BJ (cell line): ENCODE data around the gene TBC1D20. TPM values are rescaled to one million over a fixed set of nuclear protein-coding genes. Genes with fewer than 3 reads are reported as not detected.

ENCODE experiments used
- CTCF ChIA-PET: fragments of 350-600 bp; formaldehyde crosslinking; extraction: SDS; loops from one replicate; lab custom pipeline; 2021; ENCODE audit warnings: antibody characterized with exemption, inconsistent platforms; lab: Yijun Ruan, JAX
- POLR2A ChIA-PET: fragments of 300-600 bp; sonication (Branson Sonifier 250); formaldehyde crosslinking; extraction: SDS; loops from one replicate; lab custom pipeline; 2021; ENCODE audit warnings: antibody characterized with exemption; lab: Charles Lee
- DNase-seq: peaks from one replicate; pipeline ENCODE4 v3.0.0-alpha.2; 2011; ENCODE audit warnings: low read depth
- H3K27me3 ChIP-seq: 2 replicates; pipeline ENCODE4 v1.6.0; 2011; ENCODE audit warnings: low read length; ENCODE audit not compliant: control insufficient read depth, insufficient read depth
- H3K36me3 ChIP-seq: 2 replicates; pipeline ENCODE4 v1.5.1; 2011; ENCODE audit warnings: low read length; ENCODE audit not compliant: control insufficient read depth, insufficient read depth
- H3K4me3 ChIP-seq: 2 replicates; pipeline ENCODE4 v1.5.1; 2011; ENCODE audit warnings: low read depth, mild to moderate bottlenecking, control low read depth, low read length
- polyA plus RNA-seq: library from polyadenylated mRNA; depleted of rRNA; stranded (reverse); fragments of >200 nt; gene quantifications from 2 replicates; pipeline ENCODE4 v1.2.3, GENCODE V29; 2011
- TF ChIP-seq, protein P1 (sequence below): IDR thresholded peaks from 2 replicates; pipeline ENCODE4 v1.5.1; 2011; ENCODE audit warnings: low read depth, mild to moderate bottlenecking, control low read depth, inconsistent platforms, low read length, moderate library complexity; ENCODE audit not compliant: insufficient read depth

TBC1D20 gene
- polyA plus RNA-seq, 1 experiment = 63.7 TPM

GRCh38 chr20:434661-435419 lies 27.5 kb downstream of the TBC1D20 start:
- Histone ChIP-seq H3K36me3 (peaks cover 47% of the 10 kb centered on the region), H3K27me3 (no peaks in the 10 kb centered on the region), H3K4me3 (no peak overlapping the region)
- ChIA-PET POLR2A (no interaction called here), CTCF (interaction anchor here (1.0 to 1.2 kb wide), 2 partner anchors 81 to 104 kb away, joined by 3 to 5 read pairs; no protein-coding TSS in a partner anchor)
- no peak for DNase-seq
- TF ChIP-seq, protein P1, sequence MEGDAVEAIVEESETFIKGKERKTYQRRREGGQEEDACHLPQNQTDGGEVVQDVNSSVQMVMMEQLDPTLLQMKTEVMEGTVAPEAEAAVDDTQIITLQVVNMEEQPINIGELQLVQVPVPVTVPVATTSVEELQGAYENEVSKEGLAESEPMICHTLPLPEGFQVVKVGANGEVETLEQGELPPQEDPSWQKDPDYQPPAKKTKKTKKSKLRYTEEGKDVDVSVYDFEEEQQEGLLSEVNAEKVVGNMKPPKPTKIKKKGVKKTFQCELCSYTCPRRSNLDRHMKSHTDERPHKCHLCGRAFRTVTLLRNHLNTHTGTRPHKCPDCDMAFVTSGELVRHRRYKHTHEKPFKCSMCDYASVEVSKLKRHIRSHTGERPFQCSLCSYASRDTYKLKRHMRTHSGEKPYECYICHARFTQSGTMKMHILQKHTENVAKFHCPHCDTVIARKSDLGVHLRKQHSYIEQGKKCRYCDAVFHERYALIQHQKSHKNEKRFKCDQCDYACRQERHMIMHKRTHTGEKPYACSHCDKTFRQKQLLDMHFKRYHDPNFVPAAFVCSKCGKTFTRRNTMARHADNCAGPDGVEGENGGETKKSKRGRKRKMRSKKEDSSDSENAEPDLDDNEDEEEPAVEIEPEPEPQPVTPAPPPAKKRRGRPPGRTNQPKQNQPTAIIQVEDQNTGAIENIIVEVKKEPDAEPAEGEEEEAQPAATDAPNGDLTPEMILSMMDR = no peak

DNA sequence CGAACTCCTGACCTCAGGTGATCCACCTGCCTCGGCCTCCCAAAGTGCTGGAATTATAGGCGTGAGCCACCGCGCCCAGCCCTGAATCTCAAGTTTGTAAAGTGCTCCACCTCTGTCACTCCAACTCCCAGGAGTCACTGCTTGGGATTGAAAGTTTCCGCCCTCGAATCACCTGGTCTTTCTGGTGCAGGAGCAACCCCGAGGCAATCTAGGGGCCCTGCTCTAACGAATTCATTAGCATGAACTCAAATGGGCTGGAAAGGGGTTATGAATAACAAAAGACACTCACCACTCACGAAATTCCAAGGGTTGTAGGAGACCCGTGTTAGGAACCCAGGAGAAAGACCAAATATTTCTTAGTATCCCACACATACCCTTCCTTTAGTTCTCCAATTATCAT lies 28.1 kb downstream of the TBC1D20 start:
- no peak for DNase-seq
- TF ChIP-seq, protein P1 = no peak
- no peak overlapping the region for H3K4me3 ChIP-seq
- ChIA-PET POLR2A (no interaction called here), CTCF (interaction anchor here (4.5 kb wide), 1 partner anchor 80 kb away, joined by 32 read pairs; no protein-coding TSS in a partner anchor)
- H3K27me3 ChIP-seq = no peaks in the 10 kb centered on the region
- H3K36me3 ChIP-seq = peaks cover 50% of the 10 kb centered on the region

GRCh38 chr20:433300-433975 lies 28.9 kb downstream of the TBC1D20 start:
- H3K36me3 ChIP-seq = peaks cover 47% of the 10 kb centered on the region
- no peak for DNase-seq
- ChIA-PET POLR2A (no interaction called here), CTCF (interaction anchor here (0.6 to 4.5 kb wide), 3 partner anchors 12 to 79 kb away, joined by 3 to 32 read pairs (median 7); no protein-coding TSS in a partner anchor)
- no peak overlapping the region for H3K4me3 ChIP-seq
- TF ChIP-seq, protein P1 = no peak
- H3K27me3 ChIP-seq = no peaks in the 10 kb centered on the region

GRCh38 chr20:432677-433299 lies 29.5 kb downstream of the TBC1D20 start:
- CTCF ChIA-PET = interaction anchor here (2.1 to 4.5 kb wide), 2 partner anchors 70 to 79 kb away, joined by 7 to 32 read pairs; no protein-coding TSS in a partner anchor
- Histone ChIP-seq H3K4me3 (no peak overlapping the region), H3K27me3 (no peaks in the 10 kb centered on the region), H3K36me3 (peaks cover 45% of the 10 kb centered on the region)
- TF ChIP-seq, protein P1 = no peak
- no peak for DNase-seq
- POLR2A ChIA-PET = no interaction called here

- ChIA-PET POLR2A (no interaction called here), CTCF (interaction anchor here (0.8 to 4.5 kb wide), 5 partner anchors 7 to 78 kb away, joined by 3 to 32 read pairs (median 5); no protein-coding TSS in a partner anchor)
- DNase-seq = no peak
- TF ChIP-seq, protein P1 = no peak
- Histone ChIP-seq H3K27me3 (no peaks in the 10 kb centered on the region), H3K36me3 (peaks cover 47% of the 10 kb centered on the region), H3K4me3 (no peak overlapping the region)
Observed at GRCh38 chr20:432208-432607, 30.1 kb downstream of the TBC1D20 start.
